K562 (cell line): ENCODE measurements around the gene TLCD5. TPM values are rescaled to one million over a fixed set of nuclear protein-coding genes. Genes with fewer than 3 reads are reported as not detected.

Experiments used
- BRD9 ChIP-seq: fragments of 450-650 bp; IDR thresholded peaks from 2 replicates; pipeline ENCODE4 v1.6.1; 2018; ENCODE audit warnings: low read depth; ENCODE audit not compliant: partially characterized antibody
- C11orf30 ChIP-seq: fragments of 450-650 bp; IDR thresholded peaks from 2 replicates; pipeline ENCODE4 v1.6.1; 2016; ENCODE audit warnings: low read depth, mild to moderate bottlenecking
- CBX3 ChIP-seq, 2 experiments: IDR thresholded peaks; 1 replicate in 1 of 2; 2 replicates in 1 of 2; pipeline ENCODE4 v1.6.1; 2012; ENCODE audit warnings: inconsistent platforms in 2 of 2, low read length in 2 of 2, borderline replicate concordance in 1 of 2, control low read depth in 1 of 2
- FUS ChIP-seq: fragments of 200-400 bp; formaldehyde crosslinking; optimal IDR thresholded peaks from 2 replicates; pipeline ENCODE3; 2017; ENCODE audit warnings: low read depth, low read length
- MAFG ChIP-seq: fragments of 450-650 bp; conservative IDR thresholded peaks from 2 replicates; pipeline ENCODE4 v1.6.1; 2016; ENCODE audit warnings: missing genetic modification characterization, missing compliant biosample characterization
- MIER1 ChIP-seq: fragments of 450-650 bp; IDR thresholded peaks from 2 replicates; pipeline ENCODE4 v1.6.1; 2016; ENCODE audit warnings: antibody characterized with exemption, mild to moderate bottlenecking, low read depth
- PHB ChIP-seq: fragments of 250-450 bp; sonication (Bioruptor Pico); IDR thresholded peaks from 2 replicates; pipeline ENCODE4 v1.5.0; 2021
- PRPF4 ChIP-seq: fragments of 200-400 bp; formaldehyde crosslinking; IDR thresholded peaks from one replicate; pipeline ENCODE4 v1.6.1; 2017; ENCODE audit warnings: low read length, low read depth, mild to moderate bottlenecking; ENCODE audit not compliant: insufficient read depth, poor library complexity, severe bottlenecking
- RNF2 ChIP-seq: sonication (generic); IDR thresholded peaks from 2 replicates; pipeline ENCODE4 v1.6.1; 2016
- SRSF3 ChIP-seq: fragments of 200-400 bp; formaldehyde crosslinking; IDR thresholded peaks from 2 replicates; pipeline ENCODE4 v1.6.1; 2016; ENCODE audit warnings: mild to moderate bottlenecking, low read length, moderate library complexity; ENCODE audit not compliant: insufficient read depth
- ZNF586 ChIP-seq: fragments of 450-650 bp; formaldehyde crosslinking; conservative IDR thresholded peaks from 2 replicates; pipeline ENCODE4 v1.4.0; 2020; ENCODE audit warnings: mild to moderate bottlenecking, moderate library complexity
- polyA plus RNA-seq, 8 experiments: library from polyadenylated mRNA; depleted of rRNA in 4 of 8; stranded (reverse) in 5 of 8; unstranded in 3 of 8; fragments of >200 nt; fragmentation: Nextera tagmentation in 2 of 8; fragmentation: Illumina TruSeq in 1 of 8; extraction: Ambion mirVana in 2 of 8; extraction: Trizol in 1 of 8; gene quantifications; 2 replicates each; pipeline versions ENCODE4 v1.2.1 to v1.2.3, GENCODE V29; 2011 to 2014; ENCODE audit warnings: inconsistent platforms in 1 of 8, missing spikeins in 1 of 8
- total RNA-seq, 7 experiments: library from RNA; depleted of rRNA in 6 of 7; stranded (reverse); fragments of >200 nt in 6 of 7; fragmentation: Illumina TruSeq in 2 of 7; extraction: Trizol in 2 of 7; gene quantifications; 2 replicates each; pipeline versions ENCODE4 v1.2.1 to v1.2.3, GENCODE V29; 2011 to 2021; ENCODE audit warnings: low replicate concordance in 1 of 7
- TF ChIP-seq, protein P1 (sequence below), 2 experiments: fragments of 450-650 bp; IDR thresholded peaks; 2 replicates each; pipeline ENCODE4 v1.6.1; 2016; ENCODE audit warnings: mild to moderate bottlenecking in 2 of 2, borderline replicate concordance in 1 of 2, low read depth in 1 of 2, moderate library complexity in 1 of 2
- TF ChIP-seq, protein P2 (sequence below), 2 experiments: fragments of 450-650 bp; IDR thresholded peaks; 2 replicates each; pipeline ENCODE4 v1.6.1; 2016
- TF ChIP-seq, protein P3 (sequence below), 2 experiments: IDR thresholded peaks; 2 replicates each; pipeline ENCODE4 v1.6.1; 2011; ENCODE audit warnings: borderline replicate concordance in 1 of 2, control low read depth in 1 of 2, low read depth in 1 of 2, low read length in 1 of 2, mild to moderate bottlenecking in 1 of 2, mixed read lengths in 1 of 2, moderate library complexity in 1 of 2; ENCODE audit not compliant: insufficient read depth in 1 of 2, insufficient read length in 1 of 2, poor library complexity in 1 of 2, severe bottlenecking in 1 of 2; ENCODE audit errors: extremely low read depth in 1 of 2

Gene TLCD5
- total and polyA plus RNA-seq, 9 of the 15 experiments (the other 6 are each of a cell fraction or from before 2014, with no cell fraction given), result 0.94 to 5.1 (median 1.6) TPM

DNA sequence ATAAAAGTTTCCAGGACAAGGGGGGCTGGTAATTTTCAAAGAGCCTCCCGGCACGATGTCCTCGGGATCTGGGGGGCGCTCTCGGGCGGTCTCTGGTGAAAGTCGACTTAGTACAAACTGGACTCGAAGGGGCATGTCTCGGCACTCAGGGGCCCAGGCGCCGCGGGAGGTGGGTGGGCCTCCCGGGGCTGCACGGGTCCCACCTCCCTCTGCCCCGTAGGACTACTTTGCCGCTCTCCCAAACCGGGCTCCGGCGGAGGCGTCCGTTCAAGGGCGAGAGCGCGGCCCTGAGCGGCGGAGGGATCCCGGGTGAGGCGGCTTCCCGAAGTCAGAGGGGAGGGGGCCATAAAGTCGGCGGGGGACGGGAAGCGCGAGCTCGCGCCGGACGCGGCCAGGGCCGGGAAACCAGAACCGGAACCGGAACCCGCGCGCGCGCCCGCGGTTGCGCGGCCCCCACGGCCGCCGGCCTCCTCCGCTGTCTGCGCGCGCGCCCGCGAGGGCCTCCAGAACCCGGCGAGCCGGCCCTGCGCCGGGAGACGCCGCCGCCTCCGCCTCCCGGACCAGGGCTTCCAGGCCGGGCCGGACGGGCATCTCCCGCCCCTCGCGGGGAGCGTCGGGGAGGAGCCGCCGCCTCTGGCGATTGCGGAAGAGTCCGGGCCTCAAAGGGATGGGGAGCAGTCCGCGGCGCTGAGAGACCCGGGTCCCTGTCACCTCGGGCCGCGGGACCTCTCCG is 11.0 kb downstream of the TLCD5 start, which contains the start of gene ARHGEF12 (continued):
- TF ChIP-seq, protein P1, sequence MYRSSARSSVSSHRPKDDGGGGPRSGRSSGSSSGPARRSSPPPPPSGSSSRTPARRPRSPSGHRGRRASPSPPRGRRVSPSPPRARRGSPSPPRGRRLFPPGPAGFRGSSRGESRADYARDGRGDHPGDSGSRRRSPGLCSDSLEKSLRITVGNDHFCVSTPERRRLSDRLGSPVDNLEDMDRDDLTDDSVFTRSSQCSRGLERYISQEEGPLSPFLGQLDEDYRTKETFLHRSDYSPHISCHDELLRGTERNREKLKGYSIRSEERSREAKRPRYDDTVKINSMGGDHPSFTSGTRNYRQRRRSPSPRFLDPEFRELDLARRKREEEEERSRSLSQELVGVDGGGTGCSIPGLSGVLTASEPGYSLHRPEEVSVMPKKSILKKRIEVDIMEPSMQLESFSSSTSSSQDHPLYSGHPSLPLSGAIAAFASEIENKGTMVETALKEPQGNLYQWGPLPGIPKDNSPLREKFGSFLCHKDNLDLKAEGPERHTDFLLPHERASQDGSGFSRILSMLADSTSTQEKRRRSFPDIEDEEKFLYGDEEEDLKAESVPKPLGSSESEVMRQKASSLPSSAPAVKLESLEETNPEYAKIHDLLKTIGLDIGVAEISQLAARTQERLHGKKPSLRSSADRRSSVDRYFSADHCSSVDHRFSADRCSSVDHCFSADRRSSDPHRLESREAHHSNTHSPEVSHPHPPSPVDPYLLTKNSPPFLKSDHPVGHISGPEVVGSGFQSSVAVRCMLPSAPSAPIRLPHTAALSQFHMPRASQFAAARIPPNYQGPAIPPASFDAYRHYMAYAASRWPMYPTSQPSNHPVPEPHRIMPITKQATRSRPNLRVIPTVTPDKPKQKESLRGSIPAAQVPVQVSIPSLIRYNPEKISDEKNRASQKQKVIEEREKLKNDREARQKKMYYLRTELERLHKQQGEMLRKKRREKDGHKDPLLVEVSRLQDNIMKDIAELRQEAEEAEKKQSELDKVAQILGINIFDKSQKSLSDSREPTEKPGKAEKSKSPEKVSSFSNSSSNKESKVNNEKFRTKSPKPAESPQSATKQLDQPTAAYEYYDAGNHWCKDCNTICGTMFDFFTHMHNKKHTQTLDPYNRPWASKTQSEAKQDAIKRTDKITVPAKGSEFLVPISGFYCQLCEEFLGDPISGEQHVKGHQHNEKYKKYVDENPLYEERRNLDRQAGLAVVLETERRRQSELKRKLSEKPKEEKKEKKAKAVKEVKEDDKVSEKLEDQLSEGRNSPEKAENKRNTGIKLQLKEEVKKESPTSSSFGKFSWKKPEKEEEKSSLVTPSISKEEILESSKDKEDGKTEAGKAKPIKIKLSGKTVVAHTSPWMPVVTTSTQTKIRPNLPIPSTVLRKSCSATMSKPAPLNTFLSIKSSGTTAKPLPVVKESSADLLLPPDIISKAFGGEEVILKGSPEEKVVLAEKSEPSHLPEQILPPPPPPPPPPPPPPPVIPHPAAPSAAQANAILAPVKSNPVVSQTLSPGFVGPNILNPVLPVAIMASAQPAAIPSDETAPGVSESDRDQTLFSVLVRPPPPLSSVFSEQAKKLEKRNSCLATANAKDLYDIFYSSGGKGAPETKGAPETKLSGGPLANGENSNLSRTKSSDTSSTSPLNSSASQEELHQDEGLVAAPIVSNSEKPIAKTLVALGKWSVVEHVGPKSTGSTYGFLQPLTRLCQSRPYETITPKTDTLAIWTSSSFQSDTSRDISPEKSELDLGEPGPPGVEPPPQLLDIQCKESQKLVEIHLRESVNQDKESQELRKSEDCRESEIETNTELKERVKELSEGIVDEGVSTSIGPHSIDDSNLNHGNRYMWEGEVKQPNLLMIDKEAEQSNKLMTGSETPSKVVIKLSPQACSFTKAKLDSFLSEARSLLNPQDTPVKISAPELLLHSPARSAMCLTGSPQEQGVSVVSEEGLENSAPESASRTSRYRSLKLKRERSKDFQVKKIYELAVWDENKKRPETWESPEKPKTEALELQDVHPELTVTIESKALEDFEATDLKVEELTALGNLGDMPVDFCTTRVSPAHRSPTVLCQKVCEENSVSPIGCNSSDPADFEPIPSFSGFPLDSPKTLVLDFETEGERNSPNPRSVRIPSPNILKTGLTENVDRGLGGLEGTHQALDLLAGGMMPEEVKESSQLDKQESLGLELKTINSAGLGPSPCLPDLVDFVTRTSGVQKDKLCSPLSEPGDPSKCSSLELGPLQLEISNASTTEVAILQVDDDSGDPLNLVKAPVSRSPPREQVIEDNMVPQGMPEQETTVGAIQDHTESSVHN (IDR thresholded peaks at IDR 0.05; ENCODE audit: borderline replicate concordance in 1 of 2, low read depth in 1 of 2), result no peak
- TF ChIP-seq BRD9 (peak; percentile 77), FUS (no peak), PRPF4 (no peak), MIER1 (no peak), MAFG (tag) (no peak), SRSF3 (no peak), C11orf30 (no peak), RNF2 (no peak), CBX3 (IDR thresholded peaks at IDR 0.05; ENCODE audit: borderline replicate concordance in 1 of 2, low read length in 2 of 2) (0 out of 3 replicates have a peak, but pooled peaks of 1 of the 2 experiments have one; percentile 54), PHB (CRISPR knock-in tag) (0 out of 2 replicates have a peak, but pooled peaks have one; percentile 33), ZNF586 (CRISPR knock-in tag) (no peak)
- TF ChIP-seq, protein P2, sequence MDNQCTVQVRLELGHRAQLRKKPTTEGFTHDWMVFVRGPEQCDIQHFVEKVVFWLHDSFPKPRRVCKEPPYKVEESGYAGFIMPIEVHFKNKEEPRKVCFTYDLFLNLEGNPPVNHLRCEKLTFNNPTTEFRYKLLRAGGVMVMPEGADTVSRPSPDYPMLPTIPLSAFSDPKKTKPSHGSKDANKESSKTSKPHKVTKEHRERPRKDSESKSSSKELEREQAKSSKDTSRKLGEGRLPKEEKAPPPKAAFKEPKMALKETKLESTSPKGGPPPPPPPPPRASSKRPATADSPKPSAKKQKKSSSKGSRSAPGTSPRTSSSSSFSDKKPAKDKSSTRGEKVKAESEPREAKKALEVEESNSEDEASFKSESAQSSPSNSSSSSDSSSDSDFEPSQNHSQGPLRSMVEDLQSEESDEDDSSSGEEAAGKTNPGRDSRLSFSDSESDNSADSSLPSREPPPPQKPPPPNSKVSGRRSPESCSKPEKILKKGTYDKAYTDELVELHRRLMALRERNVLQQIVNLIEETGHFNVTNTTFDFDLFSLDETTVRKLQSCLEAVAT (IDR thresholded peaks at IDR 0.05), result peak in 1 of 2 experiments; percentile 41; a peak in 1 of 4 replicates
- TF ChIP-seq, protein P3, sequence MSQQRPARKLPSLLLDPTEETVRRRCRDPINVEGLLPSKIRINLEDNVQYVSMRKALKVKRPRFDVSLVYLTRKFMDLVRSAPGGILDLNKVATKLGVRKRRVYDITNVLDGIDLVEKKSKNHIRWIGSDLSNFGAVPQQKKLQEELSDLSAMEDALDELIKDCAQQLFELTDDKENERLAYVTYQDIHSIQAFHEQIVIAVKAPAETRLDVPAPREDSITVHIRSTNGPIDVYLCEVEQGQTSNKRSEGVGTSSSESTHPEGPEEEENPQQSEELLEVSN (IDR thresholded peaks at IDR 0.05; ENCODE audit: borderline replicate concordance in 1 of 2, extremely low read depth in 1 of 2, insufficient read depth in 1 of 2, insufficient read length in 1 of 2, low read depth in 1 of 2, low read length in 1 of 2, poor library complexity in 1 of 2, severe bottlenecking in 1 of 2), result peak in 1 of 2 experiments; percentile 59
